Sigmoid colon (tissue), 7 donors: Measurements from ENCODE around the gene TMEM95. TPM values are rescaled to one million over a fixed set of nuclear protein-coding genes. Genes with fewer than 3 reads are reported as not detected.

Experiments
- DNase-seq: peaks from one replicate; pipeline ENCODE4 v3.0.0-alpha.2; 2019
- H3K27ac ChIP-seq, 4 donors: fragments of 200-600 bp; sonication (generic); one replicate each; pipeline ENCODE4 v1.5.1; 2016 to 2019; ENCODE audit warnings: mild to moderate bottlenecking in 1 of 4
- H3K27me3 ChIP-seq, 3 donors: fragments of 200-600 bp; sonication (generic); one replicate each; pipeline ENCODE4 v1.5.1; 2019; ENCODE audit warnings: mild to moderate bottlenecking in 1 of 3
- H3K36me3 ChIP-seq, 4 donors: fragments of 200-600 bp; sonication (generic); one replicate each; pipeline ENCODE4 v1.5.1; 2016 to 2019
- H3K4me1 ChIP-seq, 4 donors: fragments of 200-600 bp; sonication (generic); one replicate each; pipeline ENCODE4 v1.5.1; 2017 to 2019
- H3K4me3 ChIP-seq, 4 donors: fragments of 200-600 bp; sonication (generic); one replicate each; pipeline ENCODE4 v1.5.1; 2017 to 2019; ENCODE audit warnings: mild to moderate bottlenecking in 2 of 4, moderate library complexity in 1 of 4
- H3K9me3 ChIP-seq, 4 donors: fragments of 200-600 bp in 3 of 4; sonication (generic) in 3 of 4; one replicate each; pipeline versions ENCODE4 v1.5.1 to v1.6.1; 2013 to 2019
- EP300 ChIP-seq, 4 donors: sonication (generic); formaldehyde crosslinking; IDR thresholded peaks; one replicate each; pipeline ENCODE4 v1.6.1; 2017; ENCODE audit warnings: antibody characterized with exemption in 4 of 4
- POLR2A ChIP-seq, 2 donors: fragments of 450-650 bp; IDR thresholded peaks; one replicate each; pipeline ENCODE4 v1.6.1; 2016; ENCODE audit warnings: antibody characterized with exemption in 2 of 2, mild to moderate bottlenecking in 2 of 2, moderate library complexity in 2 of 2
- POLR2AphosphoS5 ChIP-seq, 4 donors: sonication (generic); formaldehyde crosslinking; IDR thresholded peaks; one replicate each; pipeline ENCODE4 v1.6.1; 2017; ENCODE audit warnings: antibody characterized with exemption in 4 of 4
- WGBS, 2 donors: extraction: QIAGEN DNeasy Blood & Tissue Kit; methylation state at CpG; one replicate each; pipeline ENCODE4 v1.1.7; 2013; 5-methylcytosine and 5-hydroxymethylcytosine counted together
- intact Hi-C: fragments of 100-400 bp; cut with DNase I; formaldehyde crosslinking; loops from one replicate; pipeline ENCODE4 v1.15.1; 2023
- polyA plus RNA-seq, 3 donors: library from polyadenylated mRNA; stranded (reverse); fragments of 200-250 nt; gene quantifications; one replicate each; pipeline ENCODE4 v1.2.3, GENCODE V29; 2013
- total RNA-seq, 4 donors: library from RNA; depleted of rRNA; stranded (reverse); fragments of >200 nt; gene quantifications; one replicate each; pipeline ENCODE4 v1.1.0, GENCODE V29; 2016
- TF ChIP-seq, protein P1 (sequence below), 4 experiments: fragments of 450-650 bp in 3 of 4; fragments of 200-600 bp in 1 of 4; IDR thresholded peaks; one replicate each; pipeline ENCODE4 v1.5.1; 2016 to 2019; ENCODE audit warnings: antibody characterized with exemption in 4 of 4, mild to moderate bottlenecking in 3 of 4, moderate library complexity in 2 of 4
- donor health status: healthy with polysubstance abuse.
- donor health status: Bipolar disorder and iron deficiency.
- donor health status: healthy.

Gene TMEM95
- total and polyA plus RNA-seq, 7 donors = not detected

DNA sequence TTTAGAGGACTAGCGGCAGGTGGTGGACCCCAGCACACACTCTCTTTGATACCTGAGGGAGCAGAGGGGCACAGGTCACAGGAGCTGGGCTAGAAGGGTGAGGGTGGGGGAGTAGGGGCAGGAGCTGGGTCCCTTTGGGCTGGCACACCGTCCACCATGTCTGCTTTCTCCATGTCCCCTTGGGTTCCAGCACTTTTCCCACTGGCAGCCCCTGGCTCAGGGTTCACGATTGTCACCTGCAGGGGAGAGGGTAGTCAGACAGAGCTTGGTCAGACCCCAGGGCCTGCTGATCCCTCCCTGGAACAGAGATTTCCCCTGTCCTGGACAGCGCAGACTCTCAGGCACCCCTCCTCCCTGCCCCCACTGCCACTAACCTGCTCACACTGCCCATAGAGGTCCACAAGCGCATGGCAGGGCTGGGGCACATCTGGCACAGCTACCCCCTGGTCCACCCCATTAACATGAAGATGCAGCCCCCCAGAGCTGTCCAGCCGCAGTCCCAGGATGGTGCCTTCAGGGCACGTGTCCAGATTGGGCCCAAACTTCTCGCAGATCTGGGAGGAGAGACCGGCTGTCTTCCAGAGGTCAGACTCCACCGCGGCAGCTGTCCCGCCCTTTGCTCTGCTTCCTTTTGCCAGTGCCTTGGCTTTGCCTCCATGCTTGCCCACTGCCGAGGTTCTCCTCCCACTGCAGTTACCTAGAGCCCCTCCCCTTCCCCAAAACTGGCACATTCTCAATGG, 36.7 kb upstream of the TMEM95 start:
- peak; percentile 63 for DNase-seq
- WGBS, 2 donors = 76 to 90% methylated on average over 13 of the region's 13 CpGs
- Histone ChIP-seq H3K27ac (no peak overlapping the region), H3K4me3 (no peak overlapping the region), H3K27me3 (no peaks in the 10 kb centered on the region), H3K36me3 (peaks cover 53 to 77% (median 67%) of the 10 kb centered on the region in 4 donors), H3K4me1 (peaks cover 0 to 25% (median 21%) of the 10 kb centered on the region in 4 donors), H3K9me3 (no peaks in the 10 kb centered on the region)
- intact Hi-C loops = loop anchor here (10.0 kb wide), 1 partner anchor 817 kb away; no protein-coding TSS in a partner anchor
- TF ChIP-seq, protein P1, sequence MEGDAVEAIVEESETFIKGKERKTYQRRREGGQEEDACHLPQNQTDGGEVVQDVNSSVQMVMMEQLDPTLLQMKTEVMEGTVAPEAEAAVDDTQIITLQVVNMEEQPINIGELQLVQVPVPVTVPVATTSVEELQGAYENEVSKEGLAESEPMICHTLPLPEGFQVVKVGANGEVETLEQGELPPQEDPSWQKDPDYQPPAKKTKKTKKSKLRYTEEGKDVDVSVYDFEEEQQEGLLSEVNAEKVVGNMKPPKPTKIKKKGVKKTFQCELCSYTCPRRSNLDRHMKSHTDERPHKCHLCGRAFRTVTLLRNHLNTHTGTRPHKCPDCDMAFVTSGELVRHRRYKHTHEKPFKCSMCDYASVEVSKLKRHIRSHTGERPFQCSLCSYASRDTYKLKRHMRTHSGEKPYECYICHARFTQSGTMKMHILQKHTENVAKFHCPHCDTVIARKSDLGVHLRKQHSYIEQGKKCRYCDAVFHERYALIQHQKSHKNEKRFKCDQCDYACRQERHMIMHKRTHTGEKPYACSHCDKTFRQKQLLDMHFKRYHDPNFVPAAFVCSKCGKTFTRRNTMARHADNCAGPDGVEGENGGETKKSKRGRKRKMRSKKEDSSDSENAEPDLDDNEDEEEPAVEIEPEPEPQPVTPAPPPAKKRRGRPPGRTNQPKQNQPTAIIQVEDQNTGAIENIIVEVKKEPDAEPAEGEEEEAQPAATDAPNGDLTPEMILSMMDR (IDR thresholded peaks at IDR 0.05) = no peak
- TF ChIP-seq POLR2AphosphoS5 (IDR thresholded peaks at IDR 0.05) = no peak
- TF ChIP-seq POLR2A (IDR thresholded peaks at IDR 0.05) = no peak
- TF ChIP-seq EP300 (IDR thresholded peaks at IDR 0.05) = no peak

DNA sequence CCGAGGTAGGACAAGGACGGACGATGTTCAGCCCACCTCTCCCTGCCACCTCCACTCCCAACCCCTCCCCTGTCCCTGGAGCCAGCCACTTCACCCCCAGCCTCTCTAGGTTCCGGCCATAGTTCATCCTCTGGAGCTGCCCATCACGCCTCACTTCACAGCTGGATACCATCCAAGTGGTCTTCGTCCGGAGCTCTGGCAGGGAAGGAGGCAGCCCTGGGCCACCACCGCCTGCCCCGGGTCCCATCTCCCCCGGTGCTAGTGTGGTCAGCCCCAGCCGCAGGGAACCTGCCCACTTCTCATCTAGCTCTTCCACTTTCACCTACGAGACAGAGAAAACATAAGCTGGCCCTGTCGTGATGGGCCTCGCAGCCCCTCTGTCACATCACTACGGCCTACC, 33.5 kb upstream of the TMEM95 start:
- Histone ChIP-seq H3K27ac (no peak overlapping the region), H3K36me3 (peaks cover 49 to 98% (median 72%) of the 10 kb centered on the region in 4 donors), H3K9me3 (no peaks in the 10 kb centered on the region), H3K4me1 (no peaks in the 10 kb centered on the region), H3K27me3 (no peaks in the 10 kb centered on the region), H3K4me3 (no peak overlapping the region)
- no peak for DNase-seq
- WGBS, 2 donors = 95% methylated on average over 15 of the region's 15 CpGs
- intact Hi-C loops = no loop called here
- TF ChIP-seq POLR2A (IDR thresholded peaks at IDR 0.05) = no peak
- TF ChIP-seq POLR2AphosphoS5 (IDR thresholded peaks at IDR 0.05) = no peak
- TF ChIP-seq, protein P1 (IDR thresholded peaks at IDR 0.05) = no peak
- TF ChIP-seq EP300 (IDR thresholded peaks at IDR 0.05) = no peak

DNA sequence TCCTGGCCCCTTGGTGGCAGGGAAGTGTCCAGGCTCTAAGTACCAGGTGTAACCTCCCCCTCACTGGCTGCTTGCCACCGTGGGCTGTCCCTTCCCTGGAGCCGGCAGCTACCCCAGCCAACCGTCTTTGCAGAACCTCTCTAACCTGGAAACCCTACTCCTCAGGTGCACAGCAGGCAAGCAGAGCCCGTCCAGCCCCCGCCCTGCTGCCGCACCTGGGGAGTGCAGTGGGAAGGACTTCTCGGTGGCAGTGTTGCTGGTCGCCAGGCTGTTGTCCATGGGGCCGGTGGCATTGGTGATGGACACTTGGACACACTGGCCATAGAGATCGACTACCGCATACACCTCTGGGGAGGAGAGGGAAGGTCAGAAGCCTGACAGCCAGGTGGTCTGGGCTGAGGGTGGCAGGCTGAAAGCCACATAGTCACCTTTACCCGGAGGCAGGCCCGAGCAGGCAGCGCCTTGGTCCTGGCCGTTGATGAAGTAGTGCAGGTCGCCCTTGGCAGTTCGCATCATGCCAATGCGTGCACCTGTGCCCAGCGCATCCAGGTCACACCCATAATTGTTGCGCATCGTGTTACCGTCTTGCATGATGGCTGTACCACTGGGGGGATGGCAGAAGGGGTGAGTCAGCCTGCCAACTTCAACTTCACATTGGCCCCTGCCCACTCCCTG, 32.3 kb upstream of the TMEM95 start:
- peaks cover 47 to 90% (median 63%) of the 10 kb centered on the region in 4 donors for H3K36me3 ChIP-seq

DNA sequence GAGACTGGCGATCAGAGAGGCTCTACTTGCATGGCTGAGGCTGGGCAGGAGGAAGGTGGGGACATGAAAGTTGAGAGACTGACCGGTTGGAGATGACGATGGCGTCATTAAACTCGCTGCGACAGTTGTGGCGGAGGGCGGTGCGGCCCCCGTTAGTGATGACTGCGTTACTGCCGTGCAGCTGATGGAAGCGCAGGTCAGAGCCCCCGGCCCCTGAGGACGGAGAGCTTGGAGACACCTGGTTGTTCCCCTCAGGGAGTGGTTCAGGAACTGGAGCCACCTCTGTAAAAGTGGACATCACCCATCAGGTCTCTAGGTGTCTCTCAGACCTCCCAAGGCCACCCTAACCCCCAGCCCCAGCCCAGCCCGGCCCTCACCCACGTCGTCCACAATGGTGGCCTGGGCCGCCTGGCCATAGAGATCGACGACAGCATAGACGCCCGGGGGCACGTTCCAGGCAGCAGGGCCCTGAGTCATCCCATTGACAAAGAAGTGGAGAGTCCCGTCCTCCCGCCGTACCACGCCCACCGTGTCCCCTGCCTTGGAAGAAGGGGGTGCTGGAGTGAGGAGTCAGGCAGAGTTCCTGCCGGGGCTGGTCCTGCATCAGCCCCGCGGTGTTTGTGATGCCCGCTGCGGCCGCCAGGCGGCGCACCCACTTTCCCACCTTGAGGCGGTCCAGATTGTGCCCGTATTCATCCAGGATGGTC, 31.1 kb upstream of the TMEM95 start:
- H3K27ac ChIP-seq = no peak overlapping the region
- TF ChIP-seq, protein P1 (IDR thresholded peaks at IDR 0.05) = peak; percentile 57 to 83 (median 78)
- TF ChIP-seq POLR2A (IDR thresholded peaks at IDR 0.05) = no peak
- peak in 1 of 4 donors; percentile 12 for TF ChIP-seq POLR2AphosphoS5 (IDR thresholded peaks at IDR 0.05)
- TF ChIP-seq EP300 (IDR thresholded peaks at IDR 0.05) = no peak
- intact Hi-C loops = no loop called here
- H3K27me3 ChIP-seq = no peaks in the 10 kb centered on the region
- no peaks in the 10 kb centered on the region for H3K9me3 ChIP-seq
- DNase-seq = peak; percentile 71
- 63 to 66% methylated on average over 39 of the region's 39 CpGs for WGBS, 2 donors
- no peak overlapping the region for H3K4me3 ChIP-seq
- peaks cover 0 to 16% (median 11%) of the 10 kb centered on the region in 4 donors for H3K4me1 ChIP-seq
- H3K36me3 ChIP-seq = peaks cover 35 to 77% (median 51%) of the 10 kb centered on the region in 4 donors

More for the DNA sequence above, 32.3 kb upstream of the TMEM95 start:
- H3K27me3 ChIP-seq = no peaks in the 10 kb centered on the region
- H3K4me3 ChIP-seq = no peak overlapping the region
- no peak overlapping the region for H3K27ac ChIP-seq
- intact Hi-C loops = no loop called here
- peak; percentile 64 for DNase-seq
- H3K9me3 ChIP-seq = no peaks in the 10 kb centered on the region
- H3K4me1 ChIP-seq = peaks cover 0 to 5% (median under 1%) of the 10 kb centered on the region in 4 donors
- no peak for TF ChIP-seq POLR2A (IDR thresholded peaks at IDR 0.05)
- TF ChIP-seq, protein P1 (IDR thresholded peaks at IDR 0.05) = no peak
- no peak for TF ChIP-seq EP300 (IDR thresholded peaks at IDR 0.05)
- no peak for TF ChIP-seq POLR2AphosphoS5 (IDR thresholded peaks at IDR 0.05)
- 93 to 96% methylated on average over 22 of the region's 22 CpGs for WGBS, 2 donors
